Left renal cortex interstitium (tissue), 4 donors: ENCODE results near the gene FMN2. TPM values are rescaled to one million over a fixed set of nuclear protein-coding genes. Genes with fewer than 3 reads are reported as not detected.

Experiments used
- DNase-seq, 4 donors: peaks; one replicate each; pipeline ENCODE4 v3.0.0-alpha.2; 2013; ENCODE audit warnings: low read depth in 4 of 4, low spot score in 2 of 4, missing footprints in 1 of 4
- polyA plus RNA-seq, 4 donors: library from polyadenylated mRNA; unstranded; fragments of 120-200 nt; gene quantifications; one replicate each; pipeline ENCODE4 v1.2.1, GENCODE V29; 2013; ENCODE audit not compliant: insufficient read length in 4 of 4

Gene FMN2
- polyA plus RNA-seq, 4 donors = 3.8 to 8.8 (median 6.1) TPM

DNA sequence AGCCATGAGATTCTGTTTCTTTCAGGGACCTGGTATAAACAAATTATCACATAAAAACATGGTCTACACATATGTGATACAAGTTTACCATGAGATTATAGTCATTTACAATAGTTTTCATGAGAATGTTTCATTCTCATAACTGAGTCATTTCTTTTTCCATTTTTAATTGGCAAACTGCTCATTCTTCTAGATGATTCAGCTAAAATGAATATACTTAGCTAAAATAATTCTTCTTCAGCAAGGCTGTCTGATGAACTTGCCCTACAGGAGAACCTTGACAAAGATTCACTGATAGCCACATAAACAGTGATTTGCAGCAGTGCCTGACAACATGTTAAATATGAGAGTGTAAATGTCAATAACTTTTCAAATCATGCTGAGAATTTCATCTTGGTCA lies 253.2 kb downstream of the FMN2 start:
- DNase-seq = no peak

DNA sequence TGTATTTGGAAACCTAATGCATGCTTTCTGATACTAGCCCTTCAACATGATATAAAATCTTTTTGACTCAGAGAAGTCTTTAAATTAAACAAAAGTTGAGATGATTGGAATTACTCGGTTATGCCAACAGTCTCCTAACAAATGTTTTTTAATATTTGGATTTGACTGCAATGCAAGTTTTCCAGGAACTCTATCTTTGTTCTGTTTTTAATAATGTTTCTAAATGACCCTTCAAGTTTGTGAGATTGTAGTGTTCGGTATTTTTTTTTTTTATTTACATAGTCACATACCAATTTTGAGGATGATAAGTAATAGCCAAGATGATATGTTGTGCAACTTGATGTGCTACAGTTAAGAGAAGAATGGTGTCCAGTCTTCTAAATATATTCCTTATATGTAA lies 258.0 kb downstream of the FMN2 start:
- DNase-seq = no peak

DNA sequence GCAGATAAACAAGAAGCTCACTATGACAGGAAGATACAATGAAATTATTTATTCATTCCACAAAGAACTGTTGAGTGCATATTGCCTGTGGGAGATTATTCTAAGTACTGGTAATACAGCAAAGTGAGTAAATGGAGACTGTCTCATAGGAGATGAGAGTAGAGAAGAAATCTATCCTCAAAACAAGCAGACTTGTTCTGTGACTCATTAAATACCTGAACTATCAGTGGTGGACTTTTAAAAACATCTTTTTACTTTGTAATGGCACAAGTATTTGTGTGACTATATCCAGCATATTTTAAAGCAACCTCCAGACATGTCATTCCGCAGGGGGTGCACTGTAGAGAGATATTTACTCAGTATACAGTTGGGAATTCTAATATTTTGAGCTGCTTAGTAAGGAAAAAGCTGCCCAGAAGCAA lies 259.2 kb downstream of the FMN2 start:
- no peak for DNase-seq

DNA sequence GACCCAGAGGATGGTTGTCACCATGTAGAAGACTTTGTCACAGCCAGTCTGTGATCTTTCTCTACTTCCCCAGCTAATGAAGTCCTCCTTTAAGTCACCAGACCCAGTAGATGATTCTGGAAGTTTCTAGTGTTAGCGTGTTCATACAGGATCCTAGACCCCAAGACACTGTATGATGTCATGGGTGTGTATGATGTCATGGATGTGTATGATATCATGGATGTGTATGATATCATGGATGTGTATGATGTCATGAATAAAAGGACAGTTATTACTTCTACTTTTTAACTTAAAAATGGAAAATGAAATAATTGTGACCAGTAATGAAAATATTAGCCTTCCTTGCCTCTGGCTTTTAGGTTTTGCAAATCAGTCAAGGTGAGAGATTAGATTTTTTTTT lies 260.0 kb downstream of the FMN2 start:
- no peak for DNase-seq

DNA sequence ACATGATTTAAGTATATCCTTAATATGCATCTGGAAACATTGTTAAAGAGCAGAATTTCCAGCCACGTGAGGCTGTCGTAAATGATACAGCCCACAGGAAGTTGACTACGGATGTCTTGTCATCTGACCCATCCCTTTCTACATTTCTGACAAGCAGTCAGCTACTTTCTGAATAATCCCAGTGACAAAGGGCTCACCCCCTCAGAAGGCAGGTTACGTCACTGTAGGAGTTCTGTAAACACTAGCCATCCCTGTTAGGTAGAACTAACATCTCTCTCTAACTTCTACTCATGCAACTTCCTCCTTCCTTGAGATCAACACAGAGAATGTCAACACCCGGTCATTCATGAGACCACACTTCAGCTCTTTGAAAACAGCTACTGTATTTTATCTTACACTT lies 261.1 kb downstream of the FMN2 start:
- no peak for DNase-seq

DNA sequence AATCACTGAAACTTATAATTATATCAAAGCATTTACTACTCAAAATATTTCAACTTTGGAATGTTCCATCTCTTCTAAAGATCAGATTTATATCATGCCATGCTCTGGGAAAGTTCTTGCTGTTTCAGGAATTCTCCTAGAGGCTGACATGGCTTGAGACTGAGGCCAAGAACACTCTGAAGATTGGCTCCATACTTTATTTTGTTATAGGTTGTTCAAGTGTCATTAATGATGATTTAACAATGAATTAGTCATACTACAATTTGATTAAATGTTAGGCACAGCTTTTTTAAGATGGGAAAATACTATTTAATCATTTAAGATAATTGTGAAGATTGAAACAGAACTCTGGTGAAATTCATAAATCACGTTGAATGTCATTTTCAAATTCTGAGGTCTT lies 264.9 kb downstream of the FMN2 start:
- no peak for DNase-seq

DNA sequence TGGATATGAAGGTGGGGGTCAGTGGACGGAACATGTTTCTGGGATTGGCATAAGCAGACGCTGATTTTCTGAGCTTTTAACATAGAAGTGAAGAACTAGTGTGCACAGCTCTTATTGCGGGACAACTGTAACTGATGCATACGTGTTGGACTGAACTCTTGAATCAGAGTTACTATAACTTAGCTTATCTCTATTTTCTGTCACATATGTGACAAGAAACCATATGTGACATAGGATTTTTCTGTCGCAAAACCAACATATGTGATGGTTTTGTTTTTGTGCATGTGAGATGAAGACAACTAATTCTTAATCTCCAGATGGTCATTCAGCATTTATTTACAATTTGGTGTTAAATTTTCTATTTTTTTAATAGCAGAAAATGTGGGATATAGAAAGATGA lies 270.4 kb downstream of the FMN2 start:
- no peak for DNase-seq

DNA sequence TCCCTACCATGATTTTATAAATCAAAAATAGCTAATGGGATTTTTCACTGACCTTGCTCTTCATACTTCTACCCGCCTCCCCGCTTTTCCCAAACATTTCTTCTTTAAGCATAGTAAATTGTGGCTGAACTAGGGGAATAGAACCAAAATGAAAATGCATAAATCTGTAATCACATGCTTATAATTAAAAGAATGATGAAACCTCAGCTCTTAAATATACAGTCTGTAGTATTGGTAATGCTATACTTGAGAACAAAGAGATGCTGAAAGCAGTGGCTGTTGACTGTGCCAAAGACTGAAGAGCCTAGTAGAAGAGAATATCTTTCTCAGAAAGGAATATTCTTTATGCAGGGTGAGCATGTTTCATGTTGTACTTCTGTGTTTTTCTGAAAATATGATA lies 271.1 kb downstream of the FMN2 start:
- DNase-seq = no peak

DNA sequence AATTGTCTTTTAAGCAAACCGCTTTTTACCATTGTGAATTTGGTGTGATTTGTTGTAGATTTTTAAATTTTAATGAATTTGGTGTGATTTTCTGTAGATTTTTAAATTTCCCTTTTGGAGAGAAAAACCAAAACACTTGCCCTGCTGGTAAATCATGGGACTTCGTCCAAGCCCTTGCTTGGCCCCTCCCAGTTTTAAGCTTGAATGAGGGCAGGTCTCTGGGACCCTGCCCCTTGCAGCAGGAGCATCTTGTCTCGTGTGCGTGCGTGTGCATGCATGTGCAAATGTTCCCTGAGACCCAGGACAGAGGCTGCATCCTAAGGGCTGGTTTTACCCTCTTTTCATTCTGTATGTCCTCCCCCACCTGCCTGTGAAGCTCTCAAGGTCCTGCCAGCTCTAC lies 271.6 kb downstream of the FMN2 start:
- DNase-seq = no peak

DNA sequence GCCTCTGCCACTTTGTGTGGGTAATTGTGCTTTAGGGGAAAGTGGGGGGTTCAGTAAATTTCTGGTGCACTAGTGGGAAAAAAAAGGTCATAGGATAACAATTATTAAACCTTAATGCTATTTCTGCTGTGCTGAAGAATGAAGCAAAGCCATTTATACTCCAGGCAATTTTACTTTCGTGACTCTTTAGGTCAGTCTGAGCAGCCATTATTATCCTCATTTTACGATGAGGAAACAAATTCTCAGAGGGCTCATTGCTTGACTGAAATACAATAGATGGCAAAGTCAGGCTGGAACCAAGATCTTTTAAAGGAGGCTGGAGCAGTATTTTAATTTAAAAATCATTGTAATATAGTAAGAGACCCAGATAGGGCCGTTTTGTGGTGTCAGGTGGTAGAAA lies 272.2 kb downstream of the FMN2 start:
- no peak for DNase-seq

DNA sequence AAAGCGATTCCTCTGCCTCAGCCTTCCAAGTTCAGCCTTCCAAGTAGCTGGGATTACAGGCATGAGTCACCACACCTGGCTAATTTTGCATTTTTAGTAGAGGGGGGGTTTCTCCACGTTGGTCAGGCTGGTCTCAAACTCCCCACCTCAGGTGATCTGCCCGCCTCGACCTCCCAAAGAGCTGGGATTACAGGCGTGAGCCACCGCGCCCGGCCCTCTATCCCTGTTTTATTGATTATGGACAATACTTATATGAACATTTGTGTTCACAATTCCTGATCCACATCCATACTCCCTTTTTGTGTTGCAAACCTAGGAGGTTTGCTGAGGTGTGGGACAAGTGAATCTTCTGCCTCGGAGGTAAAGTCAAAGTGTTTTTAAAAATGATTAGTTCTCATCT lies 275.0 kb downstream of the FMN2 start:
- no peak for DNase-seq

DNA sequence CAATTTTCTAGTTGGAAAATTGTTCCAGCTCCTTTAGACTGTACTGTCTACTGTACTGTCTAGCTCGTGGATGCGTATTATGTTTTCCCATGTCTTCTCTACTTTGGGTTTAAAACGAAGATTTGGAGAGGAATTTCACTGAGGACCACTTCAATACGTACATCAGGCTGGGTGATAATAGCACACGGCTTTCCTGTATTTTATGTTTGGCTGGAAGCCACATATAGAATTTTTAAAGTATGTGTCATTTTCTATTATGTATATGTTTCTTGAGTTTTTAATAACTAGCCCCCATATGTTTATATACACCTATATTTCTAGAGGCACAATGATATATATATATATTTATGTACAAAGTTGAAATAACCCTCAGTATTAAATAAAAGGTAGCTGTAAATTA lies 293.9 kb downstream of the FMN2 start:
- DNase-seq = no peak

DNA sequence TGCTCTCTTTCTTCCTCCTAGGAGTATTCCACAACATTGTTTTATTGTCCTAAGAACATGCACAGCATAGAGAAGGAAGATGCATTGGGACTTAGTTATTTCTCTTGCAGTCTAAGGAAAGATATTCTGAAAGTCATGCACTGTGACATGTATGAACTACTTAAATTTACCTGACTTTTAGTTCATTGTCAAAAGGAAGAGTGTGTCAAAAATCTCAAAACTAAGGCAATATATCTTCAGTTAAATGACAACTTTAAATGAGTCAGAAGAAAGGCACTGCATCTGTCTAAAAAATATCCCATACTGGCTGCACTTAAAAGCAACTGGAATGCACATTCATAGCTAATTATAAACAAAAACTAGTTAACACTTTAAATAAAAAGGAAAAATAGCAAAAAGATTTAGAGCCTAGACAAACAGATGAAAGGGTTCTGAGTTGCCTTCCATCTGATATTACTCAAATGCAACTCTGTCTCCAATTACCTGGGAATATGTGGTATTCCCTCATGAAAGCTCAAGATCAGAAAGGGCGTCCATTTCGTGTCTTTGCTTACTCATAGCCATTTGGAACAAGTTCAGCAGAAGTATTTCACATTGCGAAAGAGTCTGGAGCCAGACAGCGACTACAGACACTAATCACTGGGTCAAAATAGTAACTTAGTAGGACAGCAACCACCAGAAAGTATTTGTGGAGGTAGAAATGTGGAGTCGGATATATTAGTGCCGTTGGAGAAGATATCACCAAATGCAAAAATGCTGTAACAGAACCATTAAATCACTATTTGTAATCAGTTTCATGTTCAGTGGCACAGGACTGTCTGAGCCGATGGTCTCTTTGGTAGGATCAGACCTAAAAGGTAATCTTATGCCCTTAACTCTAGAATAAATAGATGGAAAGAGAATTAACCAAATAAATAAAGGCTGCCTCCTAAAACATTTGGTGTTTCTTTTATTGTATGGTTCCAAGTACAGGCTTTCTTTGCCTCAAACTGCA lies 294.6 kb downstream of the FMN2 start:
- DNase-seq = no peak

DNA sequence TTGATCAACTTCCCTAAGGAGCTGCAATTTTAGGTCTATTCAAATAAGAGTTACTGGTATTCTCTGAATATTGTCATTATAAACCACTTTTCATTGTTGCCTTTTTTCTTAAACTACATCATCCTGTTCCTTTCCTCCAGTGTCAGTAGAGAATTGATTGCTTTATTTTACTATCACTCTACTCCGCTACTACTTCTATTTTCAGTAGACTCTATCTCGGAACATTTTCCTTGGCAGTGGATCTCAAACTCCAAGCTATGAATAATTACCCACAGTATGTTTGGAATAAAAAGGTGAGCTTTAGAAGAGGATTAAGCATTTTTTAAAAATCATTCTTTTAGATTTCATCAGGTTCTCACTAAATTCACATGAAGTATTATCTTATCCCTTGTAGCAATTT lies 295.4 kb downstream of the FMN2 start:
- no peak for DNase-seq

DNA sequence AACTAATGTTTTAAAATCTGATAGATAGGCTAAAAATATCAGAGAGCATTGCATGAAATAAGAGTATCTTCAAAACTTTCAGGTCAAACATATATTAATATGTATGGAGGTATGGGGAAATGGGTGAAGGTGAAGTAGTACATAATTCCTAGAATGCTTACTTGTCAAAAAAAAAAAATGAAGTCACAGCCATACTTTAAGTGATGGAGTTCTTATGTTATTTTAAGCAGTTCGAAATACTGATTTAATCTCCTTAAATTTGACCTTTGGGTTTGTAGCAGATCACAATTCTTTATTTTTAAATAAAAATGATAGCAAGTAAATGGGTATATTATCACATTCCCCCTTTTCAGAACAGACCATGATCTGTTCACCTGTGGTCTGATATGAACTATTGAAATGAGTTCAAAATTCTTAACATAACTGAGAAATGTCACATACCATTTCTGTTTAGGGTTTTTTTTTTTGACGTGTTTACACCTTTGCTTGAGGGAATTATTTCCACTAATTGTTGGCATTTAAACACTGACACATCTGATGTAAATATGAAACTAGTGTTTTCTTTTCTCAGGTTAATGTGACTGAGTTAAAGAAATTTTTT lies 300.1 kb downstream of the FMN2 start:
- DNase-seq = no peak

DNA sequence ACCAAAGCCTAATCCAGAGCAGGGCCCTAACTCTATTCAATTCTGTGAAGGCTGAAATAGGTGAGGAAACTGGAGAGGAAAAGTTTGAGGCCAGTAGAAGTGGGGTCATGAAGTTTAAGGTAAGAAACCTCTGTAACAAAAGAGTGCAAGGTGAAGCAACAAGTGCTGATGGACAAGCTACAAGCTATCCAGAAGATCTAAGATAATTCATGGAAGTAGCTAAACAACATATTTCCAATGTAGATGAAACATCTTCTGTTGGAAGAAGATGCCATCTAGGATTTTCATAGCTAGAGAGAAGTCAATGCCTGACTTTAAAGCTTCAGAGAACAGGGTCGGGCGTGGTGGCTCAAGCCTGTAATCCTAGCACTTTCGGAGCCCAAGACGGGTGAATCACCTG lies 302.7 kb downstream of the FMN2 start:
- DNase-seq = no peak

DNA sequence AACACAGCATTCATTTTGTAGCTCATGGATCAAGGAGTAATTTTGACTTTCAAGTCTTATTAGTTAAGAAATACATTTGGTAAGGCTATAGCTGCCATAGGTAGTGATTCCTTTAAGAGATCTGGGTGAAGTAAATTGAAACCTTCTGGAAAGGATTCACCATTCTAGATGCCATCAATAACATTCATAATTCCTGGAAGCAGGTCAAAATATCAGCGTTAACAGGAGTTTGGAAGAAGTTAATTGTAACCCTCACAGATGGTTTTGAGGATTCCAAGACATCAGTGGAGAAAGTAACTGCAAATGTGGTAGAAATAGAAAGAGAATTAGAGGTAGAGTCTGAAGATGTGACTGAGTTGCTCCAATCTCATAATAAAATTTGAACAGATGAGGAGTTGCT lies 303.7 kb downstream of the FMN2 start:
- DNase-seq = no peak

DNA sequence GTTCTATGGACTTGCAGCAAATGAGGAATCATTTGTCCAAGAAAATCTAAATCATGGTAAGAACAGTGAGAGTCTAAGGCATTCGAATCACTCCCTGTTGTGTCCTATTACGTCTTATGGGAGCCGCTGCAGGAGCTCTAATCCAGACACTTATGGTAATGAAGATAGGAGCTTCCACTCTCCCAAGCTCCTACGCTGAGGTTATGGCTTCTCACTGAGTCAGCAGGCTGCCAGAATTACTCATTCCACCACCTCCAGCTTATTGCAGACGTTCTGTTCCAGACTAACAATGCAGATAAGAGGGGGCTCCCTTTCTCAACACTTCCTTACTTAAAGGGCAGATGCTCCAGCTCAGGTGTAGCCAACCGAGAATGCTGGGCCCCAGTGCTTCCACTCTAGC lies 307.7 kb downstream of the FMN2 start:
- DNase-seq = no peak

DNA sequence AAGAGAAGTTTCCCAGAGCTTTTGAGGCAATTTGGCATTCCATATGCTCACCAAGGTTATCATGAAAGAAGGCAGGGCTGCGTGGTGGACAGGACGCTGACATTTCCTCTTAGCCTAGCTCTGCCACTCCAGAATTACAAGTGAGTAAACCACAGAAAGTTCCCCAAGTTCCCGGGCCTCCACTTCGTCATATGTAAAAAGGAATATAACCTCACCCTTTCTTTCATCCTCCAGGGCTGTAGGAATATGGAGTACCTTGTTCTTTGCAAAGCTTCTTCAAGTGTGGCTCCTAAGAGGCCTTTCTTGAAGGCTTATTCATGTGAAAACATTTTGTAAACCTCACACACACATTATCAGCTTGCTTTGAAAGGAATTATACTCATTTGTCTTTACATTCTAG lies 310.0 kb downstream of the FMN2 start:
- DNase-seq = no peak

DNA sequence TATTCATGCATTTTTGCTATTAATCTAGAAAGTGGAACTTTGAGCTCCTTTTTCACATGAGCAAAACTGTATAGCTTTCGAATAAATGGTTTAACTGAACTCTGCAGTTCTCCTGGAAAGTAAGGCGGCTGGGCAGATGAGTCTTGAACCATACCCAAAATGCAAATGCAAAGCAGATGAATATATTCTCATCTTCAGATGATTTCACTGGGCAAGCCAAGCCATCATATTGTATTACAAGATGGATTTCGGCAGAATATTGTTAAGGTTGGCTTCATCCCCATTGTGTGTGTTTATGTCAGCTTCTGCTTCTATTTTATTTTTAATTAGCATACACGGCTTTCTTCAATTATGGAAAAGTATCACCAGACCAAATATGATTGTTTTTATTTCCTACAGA lies 310.6 kb downstream of the FMN2 start:
- no peak for DNase-seq

DNA sequence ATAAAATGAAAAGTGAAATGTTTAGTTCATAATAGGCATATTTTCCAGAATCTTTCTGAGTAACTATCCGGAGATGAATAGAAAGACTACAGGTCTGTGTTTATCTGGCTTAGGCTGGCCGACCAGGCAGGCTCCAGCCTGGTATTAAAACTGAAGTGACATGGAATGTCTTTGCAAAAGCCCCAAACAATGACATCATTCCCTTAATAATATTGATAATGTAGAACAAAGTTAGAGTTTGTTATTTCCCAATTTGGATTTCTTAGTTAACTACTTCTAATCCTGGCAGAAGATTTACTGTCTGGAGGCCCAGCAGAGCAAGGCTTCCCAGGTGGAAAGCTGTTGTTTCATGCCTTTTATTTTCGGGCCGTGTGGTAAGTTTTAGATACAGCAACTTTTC lies 312.6 kb downstream of the FMN2 start:
- DNase-seq = no peak

DNA sequence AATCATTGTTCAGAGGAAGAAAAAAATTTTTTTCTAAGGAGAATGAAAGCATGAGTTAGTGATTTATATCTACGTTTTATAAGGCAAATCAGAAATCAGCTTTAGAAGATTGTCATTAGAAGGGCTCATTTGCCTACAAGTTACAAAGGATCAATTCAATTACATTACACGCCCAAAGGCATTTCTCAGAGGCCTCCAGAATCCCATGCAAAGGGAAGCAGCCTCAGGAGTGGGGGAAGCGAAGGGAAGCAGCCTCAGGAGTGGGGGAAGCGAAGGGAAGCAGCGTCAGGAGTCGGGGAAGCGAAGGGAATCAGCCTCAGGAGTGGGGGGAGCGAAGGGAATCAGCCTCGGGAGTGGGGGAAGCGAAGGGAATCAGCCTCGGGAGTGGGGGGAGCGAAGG lies 314.1 kb downstream of the FMN2 start:
- no peak for DNase-seq
